Measurements from ENCODE around the gene CAMTA1. TPM values are rescaled to one million over a fixed set of nuclear protein-coding genes. Genes with fewer than 3 reads are reported as not detected.
"Not testable (repeated sequence)": the region's sequence is repeated elsewhere in the genome, so short reads cannot be mapped to it uniquely, and the experiment has no call there.

CAMTA1 gene
- total RNA-seq, 1 donor from 2014 or later: 81.6 TPM

GRCh38 chr1:7684861-7685635, 899.8 kb downstream of the CAMTA1 start:
- H3K27me3 Mint-ChIP-seq (ENCODE audit: unreplicated experiment): peaks cover 19% of the 10 kb centered on the region
- H3K4me1 Mint-ChIP-seq (ENCODE audit: unreplicated experiment): no peaks in the 10 kb centered on the region
- DNase-seq (ENCODE audit: extremely low spot score, unreplicated experiment): no peak

GRCh38 chr1:7686301-7686850, 901.1 kb downstream of the CAMTA1 start:
- Mint-ChIP-seq H3K27me3 (ENCODE audit: unreplicated experiment) (peaks cover 26% of the 10 kb centered on the region), H3K4me3 (ENCODE audit: unreplicated experiment) (no peak overlapping the region), H3K4me1 (ENCODE audit: unreplicated experiment) (no peaks in the 10 kb centered on the region), H3K27ac (ENCODE audit: unreplicated experiment) (no peak overlapping the region), H3K9me3 (ENCODE audit: unreplicated experiment) (no peaks in the 10 kb centered on the region), H3K36me3 (ENCODE audit: unreplicated experiment) (no peaks in the 10 kb centered on the region)
- no peak for DNase-seq (ENCODE audit: extremely low spot score, unreplicated experiment)
- no peak for TF ChIP-seq CTCF (IDR thresholded peaks at IDR 0.05)

More at GRCh38 chr1:7684861-7685635, 899.8 kb downstream of the CAMTA1 start:
- no peak overlapping the region for H3K4me3 Mint-ChIP-seq (ENCODE audit: unreplicated experiment)
- H3K27ac Mint-ChIP-seq (ENCODE audit: unreplicated experiment): no peak overlapping the region
- no peak for TF ChIP-seq CTCF (IDR thresholded peaks at IDR 0.05)
- H3K9me3 Mint-ChIP-seq (ENCODE audit: unreplicated experiment): no peaks in the 10 kb centered on the region
- no peaks in the 10 kb centered on the region for H3K36me3 Mint-ChIP-seq (ENCODE audit: unreplicated experiment)

GRCh38 chr1:7687411-7687810, 902.2 kb downstream of the CAMTA1 start:
- TF ChIP-seq CTCF (IDR thresholded peaks at IDR 0.05): no peak
- H3K4me1 Mint-ChIP-seq (ENCODE audit: unreplicated experiment): no peaks in the 10 kb centered on the region
- no peaks in the 10 kb centered on the region for H3K36me3 Mint-ChIP-seq (ENCODE audit: unreplicated experiment)
- DNase-seq (ENCODE audit: extremely low spot score, unreplicated experiment): no peak
- peaks cover 30% of the 10 kb centered on the region for H3K27me3 Mint-ChIP-seq (ENCODE audit: unreplicated experiment)
- H3K27ac Mint-ChIP-seq (ENCODE audit: unreplicated experiment): no peak overlapping the region
- no peaks in the 10 kb centered on the region for H3K9me3 Mint-ChIP-seq (ENCODE audit: unreplicated experiment)
- H3K4me3 Mint-ChIP-seq (ENCODE audit: unreplicated experiment): no peak overlapping the region

- no peaks in the 10 kb centered on the region for H3K4me1 Mint-ChIP-seq (ENCODE audit: unreplicated experiment)
- H3K4me3 Mint-ChIP-seq (ENCODE audit: unreplicated experiment): no peak overlapping the region
- no peak overlapping the region for H3K27ac Mint-ChIP-seq (ENCODE audit: unreplicated experiment)
- peaks cover 37% of the 10 kb centered on the region for H3K27me3 Mint-ChIP-seq (ENCODE audit: unreplicated experiment)
- no peak for DNase-seq (ENCODE audit: extremely low spot score, unreplicated experiment)
- TF ChIP-seq CTCF (IDR thresholded peaks at IDR 0.05): no peak
- peaks cover 4% of the 10 kb centered on the region for H3K9me3 Mint-ChIP-seq (ENCODE audit: unreplicated experiment)
- H3K36me3 Mint-ChIP-seq (ENCODE audit: unreplicated experiment): no peaks in the 10 kb centered on the region
Observed at GRCh38 chr1:7688659-7689058, 903.4 kb downstream of the CAMTA1 start.

- DNase-seq (ENCODE audit: extremely low spot score, unreplicated experiment); H3K27ac Mint-ChIP-seq (ENCODE audit: unreplicated experiment); H3K9me3 Mint-ChIP-seq (ENCODE audit: unreplicated experiment); H3K36me3 Mint-ChIP-seq (ENCODE audit: unreplicated experiment); H3K4me3 Mint-ChIP-seq (ENCODE audit: unreplicated experiment); H3K4me1 Mint-ChIP-seq (ENCODE audit: unreplicated experiment): not testable (repeated sequence)
- peaks cover 42% of the 10 kb centered on the region for H3K27me3 Mint-ChIP-seq (ENCODE audit: unreplicated experiment)
Observed at GRCh38 chr1:7689307-7689706, 904.1 kb downstream of the CAMTA1 start.
